KBM-7 (cell line): ENCODE results near the gene MYO18A.
A peak's percentile ranks its signal among the peaks of the same experiment; 100 is the strongest.
"Not testable (repeated sequence)": the region's sequence is repeated elsewhere in the genome, so short reads cannot be mapped to it uniquely, and the experiment has no call there.

ENCODE experiments used
- DNase-seq: peaks from one replicate; pipeline ENCODE4 v3.0.0-alpha.2; 2015
- in situ Hi-C: fragments of 300-500 bp; cut with MboI; formaldehyde crosslinking; loops from 2 replicates; pipeline ENCODE4 v1.14.3; 2020; ENCODE audit warnings: low sequenced_read_pairs, low pct_unique_long_range_greater_than_20kb, mixed read lengths

MYO18A gene, protein sequence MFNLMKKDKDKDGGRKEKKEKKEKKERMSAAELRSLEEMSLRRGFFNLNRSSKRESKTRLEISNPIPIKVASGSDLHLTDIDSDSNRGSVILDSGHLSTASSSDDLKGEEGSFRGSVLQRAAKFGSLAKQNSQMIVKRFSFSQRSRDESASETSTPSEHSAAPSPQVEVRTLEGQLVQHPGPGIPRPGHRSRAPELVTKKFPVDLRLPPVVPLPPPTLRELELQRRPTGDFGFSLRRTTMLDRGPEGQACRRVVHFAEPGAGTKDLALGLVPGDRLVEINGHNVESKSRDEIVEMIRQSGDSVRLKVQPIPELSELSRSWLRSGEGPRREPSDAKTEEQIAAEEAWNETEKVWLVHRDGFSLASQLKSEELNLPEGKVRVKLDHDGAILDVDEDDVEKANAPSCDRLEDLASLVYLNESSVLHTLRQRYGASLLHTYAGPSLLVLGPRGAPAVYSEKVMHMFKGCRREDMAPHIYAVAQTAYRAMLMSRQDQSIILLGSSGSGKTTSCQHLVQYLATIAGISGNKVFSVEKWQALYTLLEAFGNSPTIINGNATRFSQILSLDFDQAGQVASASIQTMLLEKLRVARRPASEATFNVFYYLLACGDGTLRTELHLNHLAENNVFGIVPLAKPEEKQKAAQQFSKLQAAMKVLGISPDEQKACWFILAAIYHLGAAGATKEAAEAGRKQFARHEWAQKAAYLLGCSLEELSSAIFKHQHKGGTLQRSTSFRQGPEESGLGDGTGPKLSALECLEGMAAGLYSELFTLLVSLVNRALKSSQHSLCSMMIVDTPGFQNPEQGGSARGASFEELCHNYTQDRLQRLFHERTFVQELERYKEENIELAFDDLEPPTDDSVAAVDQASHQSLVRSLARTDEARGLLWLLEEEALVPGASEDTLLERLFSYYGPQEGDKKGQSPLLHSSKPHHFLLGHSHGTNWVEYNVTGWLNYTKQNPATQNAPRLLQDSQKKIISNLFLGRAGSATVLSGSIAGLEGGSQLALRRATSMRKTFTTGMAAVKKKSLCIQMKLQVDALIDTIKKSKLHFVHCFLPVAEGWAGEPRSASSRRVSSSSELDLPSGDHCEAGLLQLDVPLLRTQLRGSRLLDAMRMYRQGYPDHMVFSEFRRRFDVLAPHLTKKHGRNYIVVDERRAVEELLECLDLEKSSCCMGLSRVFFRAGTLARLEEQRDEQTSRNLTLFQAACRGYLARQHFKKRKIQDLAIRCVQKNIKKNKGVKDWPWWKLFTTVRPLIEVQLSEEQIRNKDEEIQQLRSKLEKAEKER (N-terminal part only)

GRCh38 chr17:29180034-29180787, at the start of gene MYO18A:
Gene MYO18A (minus strand): TSS chr17:29180398. CDS start chr17:29166940, 13,458 bp downstream.
- in situ Hi-C loops, result no loop called here

GRCh38 chr17:29225396-29225795, 45.2 kb upstream of the MYO18A start:
- DNase-seq, result no peak
- in situ Hi-C loops, result no loop called here

More at GRCh38 chr17:29180034-29180787, at the start of gene MYO18A:
- peak; percentile 77 for DNase-seq

DNA sequence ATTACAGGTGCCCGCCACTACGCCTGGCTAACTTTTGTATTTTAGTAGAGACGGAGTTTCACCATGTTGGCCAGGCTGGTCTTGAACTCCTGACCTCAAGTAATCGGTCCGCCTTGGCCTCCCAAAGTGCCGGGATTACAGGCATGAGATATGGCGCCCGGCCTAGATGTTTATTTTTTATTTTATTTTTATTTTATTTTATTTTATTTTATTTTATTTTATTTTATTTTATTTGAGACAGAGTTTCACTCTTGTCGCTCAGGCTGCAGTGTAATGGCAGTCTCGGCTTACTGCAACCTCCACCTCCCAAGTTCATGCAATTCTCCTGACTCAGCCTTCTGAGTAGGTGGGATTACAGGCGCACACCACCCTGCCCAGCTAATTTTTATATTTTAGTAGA, 41.1 kb upstream of the MYO18A start:
- DNase-seq, in situ Hi-C loops: not testable (repeated sequence)

DNA sequence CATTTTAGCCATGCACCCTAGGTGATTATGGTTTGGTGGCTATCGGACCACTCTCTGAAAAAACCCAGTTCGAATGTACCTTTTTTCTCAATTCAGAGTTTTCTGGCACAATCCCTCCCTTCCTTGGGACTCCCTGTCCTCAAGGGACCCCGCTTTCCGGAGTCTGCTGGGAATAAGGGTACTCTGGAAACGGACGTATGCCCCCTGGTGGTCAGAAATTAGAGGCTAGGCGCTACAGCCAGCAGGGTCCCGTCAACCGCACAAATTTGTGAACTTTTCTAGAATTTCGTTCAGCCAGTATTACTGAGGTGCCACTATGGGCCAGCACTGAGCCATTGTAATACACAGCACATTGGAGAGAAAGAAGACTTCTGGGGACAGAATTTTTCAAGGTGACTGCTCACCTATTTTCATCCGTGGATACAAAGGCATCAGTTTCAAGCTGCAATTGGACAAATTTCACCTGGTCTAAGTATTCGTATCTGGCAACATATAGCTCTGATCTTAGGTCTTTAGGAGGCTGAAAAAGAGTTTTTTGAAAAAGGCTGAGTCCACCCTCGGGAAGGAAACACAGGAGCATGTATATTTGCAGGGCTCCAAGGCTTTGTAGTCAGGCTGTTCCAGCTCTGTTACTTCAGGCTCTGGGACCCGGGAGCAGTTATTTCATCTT, 39.3 kb upstream of the MYO18A start:
- in situ Hi-C loops, result no loop called here
- DNase-seq, result peak; percentile 91

DNA sequence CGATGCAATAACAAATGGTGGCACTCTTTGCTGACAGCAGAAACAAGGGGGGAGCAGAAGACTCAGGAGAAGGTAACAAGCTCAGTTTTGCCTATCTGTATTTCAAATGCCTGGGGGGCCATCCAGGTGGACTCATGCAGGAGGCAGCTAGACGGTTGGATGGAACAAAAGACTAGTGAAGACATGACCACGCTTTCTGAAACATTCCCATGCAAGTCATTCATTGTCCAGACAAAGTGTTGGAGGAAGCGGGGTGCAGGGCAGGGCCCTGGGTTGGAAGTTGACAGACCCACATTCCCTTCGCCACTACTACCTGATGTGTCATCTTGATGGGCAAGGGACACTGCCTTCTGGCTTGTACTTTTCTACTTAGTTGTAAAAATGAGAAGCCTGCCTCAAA, 36.7 kb upstream of the MYO18A start:
- DNase-seq, result no peak
- in situ Hi-C loops, result no loop called here

- in situ Hi-C loops, result no loop called here
- DNase-seq, result no peak
Measured at GRCh38 chr17:29216181-29216580, 36.0 kb upstream of the MYO18A start.

DNA sequence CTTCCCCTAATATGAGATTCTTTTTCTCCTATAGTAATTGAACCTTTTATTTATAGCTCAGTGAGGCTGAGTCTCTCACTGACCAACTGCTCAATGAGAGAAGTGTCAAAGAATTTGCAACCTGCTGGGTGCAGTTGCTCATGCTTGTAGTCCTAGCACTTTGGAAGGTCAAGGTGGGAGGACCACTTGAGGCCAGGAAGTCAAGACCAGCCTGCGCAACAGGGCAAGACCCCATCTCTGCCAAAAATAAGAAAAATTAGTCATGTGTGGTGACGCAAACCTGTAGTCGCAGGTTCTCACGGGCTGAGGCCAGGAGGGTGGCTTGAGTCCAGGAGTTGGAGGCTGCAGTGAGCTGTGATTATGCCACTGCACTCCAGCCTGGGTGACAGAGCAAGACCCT, 35.5 kb upstream of the MYO18A start:
- DNase-seq, result no peak
- in situ Hi-C loops, result no loop called here

DNA sequence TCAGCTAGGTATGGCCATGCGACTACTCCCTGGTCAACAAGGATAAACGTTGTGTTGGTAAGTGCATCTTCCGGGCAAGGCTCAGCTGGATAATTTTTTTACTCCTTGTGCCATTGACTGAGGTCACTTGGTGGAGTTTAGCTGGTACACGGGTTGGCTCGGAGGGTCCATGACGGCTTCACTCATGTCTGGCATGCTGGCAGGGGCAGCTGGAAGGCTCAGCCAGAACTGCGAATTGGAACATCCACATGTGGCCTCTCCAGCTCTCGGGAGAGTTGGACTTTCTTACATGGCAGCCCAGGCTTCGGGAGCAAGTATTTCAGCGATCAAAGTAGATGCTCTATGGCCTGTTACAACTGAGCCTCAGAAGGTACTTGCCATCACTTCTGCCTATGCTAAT, 35.0 kb upstream of the MYO18A start:
- in situ Hi-C loops, result no loop called here
- no peak for DNase-seq

DNA sequence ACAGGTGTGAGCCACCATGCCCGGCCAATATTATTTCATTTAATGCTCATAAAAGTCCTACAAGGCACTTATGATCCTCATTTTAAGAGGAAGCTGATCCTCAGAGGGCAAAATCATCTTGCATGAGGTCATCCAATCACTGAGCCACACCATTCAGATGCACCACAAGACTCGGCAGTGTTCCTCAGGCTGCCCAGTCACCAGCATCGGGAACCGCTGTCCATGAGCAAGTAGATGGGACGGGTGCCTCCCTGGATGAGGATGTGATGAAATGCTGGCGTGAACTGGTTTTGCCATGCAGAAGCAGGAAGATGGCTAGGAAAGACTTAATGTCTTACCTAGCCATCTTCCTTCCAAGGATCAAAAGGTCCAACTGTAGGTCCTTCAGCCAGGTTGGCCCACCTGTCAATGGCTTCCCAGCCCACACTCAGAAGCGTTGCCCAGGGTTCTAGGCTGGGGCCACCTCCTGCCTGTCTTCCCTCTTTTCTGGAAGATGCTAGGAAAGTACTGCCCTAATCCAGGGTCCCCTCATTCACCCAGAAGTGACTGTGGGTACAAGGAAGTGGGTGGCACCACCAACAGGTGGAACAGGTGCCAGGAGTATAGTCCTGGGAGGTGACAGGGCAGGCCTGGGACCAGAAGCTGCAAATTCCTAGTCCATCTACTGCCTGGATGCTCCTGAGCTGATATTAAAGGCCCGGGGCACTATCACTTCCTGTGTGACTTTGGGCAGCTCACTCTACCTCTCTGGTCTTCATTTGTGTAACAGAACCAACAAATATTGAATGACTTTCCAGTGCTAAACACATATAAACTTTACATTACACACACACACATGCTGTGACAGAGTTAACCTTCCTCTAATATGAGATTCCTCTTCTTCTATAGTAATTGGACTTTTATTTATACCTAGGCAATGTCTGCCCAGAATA, 34.3 kb upstream of the MYO18A start:
- no peak for DNase-seq

GRCh38 chr17:29212681-29213121, 32.5 kb upstream of the MYO18A start:
- in situ Hi-C loops, result no loop called here
- DNase-seq, result no peak

More for the DNA sequence above, 34.3 kb upstream of the MYO18A start:
- in situ Hi-C loops, result no loop called here

DNA sequence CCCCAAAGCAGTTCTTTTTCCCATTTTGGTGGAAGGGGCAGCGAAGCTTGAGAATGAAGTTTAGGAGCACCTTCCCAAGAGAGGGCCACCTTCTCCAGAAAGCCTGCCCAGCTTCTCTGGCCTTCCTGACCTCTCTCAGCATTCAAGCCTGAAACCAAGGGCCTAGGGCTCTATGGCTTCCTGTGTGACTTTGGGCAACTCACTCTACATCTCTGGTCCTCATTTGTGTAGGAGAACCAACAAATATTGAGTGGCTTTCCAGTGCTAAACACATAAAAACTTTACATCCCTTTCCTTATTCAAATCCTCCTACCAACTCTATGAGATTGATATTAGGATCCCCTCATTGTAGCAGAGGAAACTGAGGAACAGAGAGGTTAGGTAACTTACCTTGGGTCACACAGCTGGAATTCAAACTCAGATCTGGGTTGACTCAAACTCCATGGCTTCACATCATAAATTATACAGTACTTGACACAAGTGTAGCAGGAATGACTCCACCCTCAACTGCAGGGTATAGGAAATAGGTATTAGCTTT, 32.0 kb upstream of the MYO18A start:
- DNase-seq, result no peak
- in situ Hi-C loops, result no loop called here

- no peak for DNase-seq
- in situ Hi-C loops, result no loop called here
Measured at GRCh38 chr17:29210879-29211278, 30.7 kb upstream of the MYO18A start.

DNA sequence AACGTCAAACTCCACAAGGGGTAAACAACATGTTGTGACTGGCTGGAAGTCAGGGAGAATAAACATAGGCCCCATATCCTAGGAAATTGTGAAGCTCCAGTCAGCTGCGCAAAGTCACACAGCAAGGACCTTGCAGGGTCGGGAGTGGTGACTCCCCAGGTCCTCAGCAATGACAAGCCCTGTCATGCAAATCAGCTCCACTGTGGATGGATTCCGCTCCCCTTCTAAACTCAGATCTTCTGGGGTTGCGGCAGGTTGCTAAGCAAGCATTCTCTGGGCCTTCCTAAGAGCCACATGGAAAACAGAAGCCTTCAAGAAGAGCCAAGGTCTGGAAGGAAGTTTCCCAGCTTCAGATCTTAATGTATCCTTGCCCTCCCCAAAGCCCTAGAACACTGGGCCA, 28.9 kb upstream of the MYO18A start:
- DNase-seq, result no peak
- in situ Hi-C loops, result no loop called here

- in situ Hi-C loops, result no loop called here
- DNase-seq, result no peak
Measured at GRCh38 chr17:29207975-29208374, 27.8 kb upstream of the MYO18A start.

GRCh38 chr17:29205047-29205446, 24.8 kb upstream of the MYO18A start:
- no peak for DNase-seq
- in situ Hi-C loops, result no loop called here

DNA sequence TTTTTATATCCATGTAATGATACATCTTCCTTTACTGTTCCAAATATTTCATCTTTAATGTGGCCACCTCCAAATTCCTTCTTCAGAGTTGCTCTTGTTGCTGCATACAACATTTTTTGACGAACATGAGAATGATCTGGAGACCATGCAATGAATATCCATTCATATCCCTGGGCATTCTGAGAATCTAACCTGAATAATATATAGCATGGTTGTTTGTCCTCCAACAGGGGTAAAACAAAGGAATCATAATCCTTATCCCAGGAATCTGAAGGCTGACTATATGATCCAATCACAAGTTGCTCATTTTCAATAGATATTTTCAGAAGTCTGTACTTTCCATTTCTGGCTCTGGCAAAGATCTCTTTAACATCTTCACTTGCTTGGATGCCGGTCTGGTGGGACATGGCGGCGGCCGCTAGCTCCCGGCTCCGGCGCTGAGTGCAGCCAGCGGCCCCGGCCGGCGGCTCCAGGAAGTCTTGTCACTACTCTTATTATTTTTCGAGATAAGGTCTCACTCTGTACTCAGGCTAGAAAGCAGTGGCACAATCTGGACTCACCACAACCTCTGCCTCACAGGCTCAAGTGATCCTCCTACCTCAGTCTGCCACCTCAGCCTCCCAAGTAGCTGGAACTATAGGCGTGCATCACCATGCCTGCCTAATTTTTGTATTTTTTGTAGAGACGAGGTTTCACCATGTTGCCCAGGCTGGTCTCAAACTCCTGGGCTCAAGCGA, 24.0 kb upstream of the MYO18A start:
- in situ Hi-C loops, DNase-seq: not testable (repeated sequence)
